Measurements from ENCODE around the gene ZSCAN23.

GRCh38 chr6:28446818-28447511, 3.7 kb upstream of the ZSCAN23 start:
- TF ChIP-seq, protein P1, sequence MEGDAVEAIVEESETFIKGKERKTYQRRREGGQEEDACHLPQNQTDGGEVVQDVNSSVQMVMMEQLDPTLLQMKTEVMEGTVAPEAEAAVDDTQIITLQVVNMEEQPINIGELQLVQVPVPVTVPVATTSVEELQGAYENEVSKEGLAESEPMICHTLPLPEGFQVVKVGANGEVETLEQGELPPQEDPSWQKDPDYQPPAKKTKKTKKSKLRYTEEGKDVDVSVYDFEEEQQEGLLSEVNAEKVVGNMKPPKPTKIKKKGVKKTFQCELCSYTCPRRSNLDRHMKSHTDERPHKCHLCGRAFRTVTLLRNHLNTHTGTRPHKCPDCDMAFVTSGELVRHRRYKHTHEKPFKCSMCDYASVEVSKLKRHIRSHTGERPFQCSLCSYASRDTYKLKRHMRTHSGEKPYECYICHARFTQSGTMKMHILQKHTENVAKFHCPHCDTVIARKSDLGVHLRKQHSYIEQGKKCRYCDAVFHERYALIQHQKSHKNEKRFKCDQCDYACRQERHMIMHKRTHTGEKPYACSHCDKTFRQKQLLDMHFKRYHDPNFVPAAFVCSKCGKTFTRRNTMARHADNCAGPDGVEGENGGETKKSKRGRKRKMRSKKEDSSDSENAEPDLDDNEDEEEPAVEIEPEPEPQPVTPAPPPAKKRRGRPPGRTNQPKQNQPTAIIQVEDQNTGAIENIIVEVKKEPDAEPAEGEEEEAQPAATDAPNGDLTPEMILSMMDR (IDR thresholded peaks at IDR 0.05; ENCODE audit: low read depth, low read length), result no peak
- no peak for TF ChIP-seq EZH2phosphoT487 (IDR thresholded peaks at IDR 0.05; ENCODE audit: low read depth)
